Measurements from ENCODE around the gene TAS1R3.

TAS1R3 gene

DNA sequence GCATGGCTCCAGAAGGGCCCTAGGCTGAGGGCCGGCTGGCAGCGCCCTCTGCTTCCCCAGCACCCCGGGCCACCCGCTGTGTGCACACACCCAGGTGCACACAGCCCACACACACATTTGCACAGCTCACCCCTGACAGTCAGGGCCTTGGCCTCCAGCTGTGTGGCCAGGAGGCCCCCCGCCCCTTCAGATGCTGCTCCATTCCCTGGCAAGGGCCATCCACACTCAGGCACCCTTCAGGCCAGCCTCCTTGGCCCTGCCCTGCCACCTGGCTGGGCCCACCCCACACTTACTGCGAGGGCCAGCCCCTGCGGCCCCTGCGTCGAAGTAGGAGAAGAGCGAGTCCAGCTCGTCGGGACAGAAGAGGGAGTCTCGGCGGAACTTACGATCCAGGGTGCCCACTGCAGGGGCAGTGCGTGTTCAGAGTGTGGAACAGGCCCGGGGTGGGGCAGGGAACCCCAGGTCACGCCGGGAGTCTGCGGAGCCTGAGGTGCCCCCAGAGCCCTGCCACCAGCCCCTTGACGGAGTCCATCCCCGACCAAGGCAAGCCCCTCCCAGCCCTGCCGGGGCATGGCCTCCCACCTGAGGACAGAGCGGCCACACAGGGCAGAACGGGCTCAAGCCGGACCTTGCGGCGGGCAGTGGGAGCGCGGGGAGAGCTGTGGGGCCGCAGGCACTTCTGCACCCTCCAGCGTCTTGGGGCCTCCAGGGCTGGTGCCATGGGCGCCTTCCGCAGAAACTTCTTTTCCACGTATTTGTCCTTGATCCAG is 35.7 kb upstream of the TAS1R3 start:
- DNase-seq, result no peak

DNA sequence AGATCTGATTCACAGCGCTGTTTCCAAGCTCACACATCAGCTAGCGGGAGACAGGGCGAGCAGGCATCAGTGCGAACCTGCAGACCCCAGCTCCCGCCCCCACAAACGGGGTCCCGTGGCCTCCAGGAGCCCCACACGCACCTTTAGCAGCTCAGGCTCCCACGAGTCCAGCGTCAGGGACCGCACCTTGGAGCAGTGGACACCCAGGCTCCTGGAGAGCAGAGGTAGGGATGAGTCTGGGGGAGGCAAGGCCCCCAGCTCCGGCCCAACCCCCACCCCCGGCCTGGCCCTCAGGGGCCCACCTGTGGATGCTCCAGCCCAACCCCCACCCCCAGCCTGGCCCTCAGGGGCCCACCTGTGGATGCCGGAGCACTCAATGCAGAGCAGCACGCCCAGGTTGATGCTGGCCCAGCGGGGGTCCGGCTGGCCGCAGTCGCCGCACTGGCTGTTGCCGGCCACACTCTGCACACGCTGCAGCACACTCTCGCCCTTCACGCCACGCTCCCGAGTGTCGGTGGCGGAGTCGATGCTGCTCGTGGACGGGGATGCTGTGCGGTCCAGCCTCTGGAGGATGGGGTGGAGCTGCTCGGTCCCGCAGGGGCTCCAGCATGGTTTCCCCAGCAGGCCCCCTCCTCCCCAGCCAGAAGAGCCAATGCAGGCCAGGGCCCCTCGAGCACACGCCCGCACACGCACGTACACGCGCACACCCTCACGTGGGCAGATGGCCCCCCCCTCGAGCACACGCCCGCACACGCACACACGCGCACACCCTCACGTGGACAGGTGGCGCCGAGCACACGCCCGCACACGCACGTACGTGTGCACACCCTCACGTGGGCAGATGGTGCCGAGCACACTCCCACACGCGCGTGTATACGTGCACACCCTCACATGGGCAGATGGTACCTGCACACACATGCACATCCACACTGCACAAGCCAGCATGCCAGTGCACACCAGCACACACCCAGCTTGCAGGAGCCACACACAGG is 34.7 kb upstream of the TAS1R3 start:
- no peak for DNase-seq

DNA sequence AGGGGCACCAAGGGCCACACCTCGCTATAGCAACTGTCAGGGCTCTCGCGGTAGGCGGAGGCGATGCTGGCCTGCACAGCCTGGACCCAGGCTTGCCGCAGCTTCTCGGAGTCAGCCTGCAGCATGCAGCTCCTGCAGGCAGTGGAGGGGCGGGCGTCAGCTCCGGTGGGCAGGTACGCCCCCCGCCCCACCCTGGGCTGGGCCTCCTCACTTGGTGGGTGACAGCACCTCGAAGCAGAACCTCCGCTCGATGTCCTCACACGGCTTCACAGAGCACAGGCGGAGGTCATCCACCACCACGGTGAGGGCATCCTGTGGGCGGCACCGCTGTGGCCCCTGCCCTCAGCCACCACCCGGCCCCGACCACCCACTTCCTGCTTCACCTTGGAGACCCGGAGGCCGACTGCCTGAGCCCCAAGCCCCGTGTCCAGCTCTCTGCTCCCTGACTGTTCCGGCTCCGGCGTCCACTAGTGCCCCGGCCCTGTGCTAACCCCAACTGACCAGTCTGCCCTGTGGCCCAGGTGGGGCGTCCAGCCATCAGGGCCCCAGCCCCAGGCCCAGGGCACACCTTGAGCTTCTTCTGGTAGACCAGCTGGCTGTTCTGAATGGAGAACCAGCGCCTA is 33.2 kb upstream of the TAS1R3 start:
- DNase-seq, result no peak

DNA sequence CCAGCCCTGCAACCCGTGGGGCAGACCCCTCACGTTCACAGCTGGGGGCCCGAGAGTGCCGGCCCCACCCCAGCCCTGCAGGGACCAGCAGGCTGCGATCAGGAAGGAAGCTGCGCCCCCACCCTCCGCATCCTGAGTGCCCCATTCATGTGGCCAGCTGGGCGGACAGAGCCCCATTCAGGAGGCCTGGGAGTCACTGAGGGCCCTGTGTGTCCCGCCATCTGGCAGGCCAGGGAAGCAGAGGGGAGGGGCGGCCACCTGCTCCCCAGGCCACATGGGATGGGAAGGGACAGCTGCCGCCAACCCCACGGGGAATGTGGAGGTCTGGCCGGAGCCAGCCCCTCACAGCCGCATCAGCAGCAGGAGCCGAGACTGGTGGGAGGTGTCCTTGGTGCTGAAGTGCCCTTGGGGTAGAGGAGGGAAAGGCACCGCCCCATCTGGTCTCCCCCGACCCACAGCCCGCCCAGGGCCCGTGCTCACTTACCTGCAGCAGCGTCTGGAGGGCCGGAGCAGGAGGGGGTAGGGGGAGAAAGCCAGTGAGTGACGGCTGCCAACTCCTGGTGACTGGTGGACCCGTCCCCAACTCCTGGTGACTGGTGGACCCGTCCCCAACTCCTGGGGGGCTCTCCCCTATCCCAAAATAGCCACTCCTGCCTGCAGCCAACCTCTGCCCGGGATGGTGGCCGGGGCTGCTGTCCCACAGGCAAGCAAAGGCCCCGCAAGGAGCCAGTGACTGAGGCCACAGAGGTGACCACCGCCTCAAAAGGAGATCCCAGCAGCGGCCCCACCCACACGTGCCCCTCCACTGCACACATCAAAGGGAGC is 32.0 kb upstream of the TAS1R3 start:
- no peak for DNase-seq

DNA sequence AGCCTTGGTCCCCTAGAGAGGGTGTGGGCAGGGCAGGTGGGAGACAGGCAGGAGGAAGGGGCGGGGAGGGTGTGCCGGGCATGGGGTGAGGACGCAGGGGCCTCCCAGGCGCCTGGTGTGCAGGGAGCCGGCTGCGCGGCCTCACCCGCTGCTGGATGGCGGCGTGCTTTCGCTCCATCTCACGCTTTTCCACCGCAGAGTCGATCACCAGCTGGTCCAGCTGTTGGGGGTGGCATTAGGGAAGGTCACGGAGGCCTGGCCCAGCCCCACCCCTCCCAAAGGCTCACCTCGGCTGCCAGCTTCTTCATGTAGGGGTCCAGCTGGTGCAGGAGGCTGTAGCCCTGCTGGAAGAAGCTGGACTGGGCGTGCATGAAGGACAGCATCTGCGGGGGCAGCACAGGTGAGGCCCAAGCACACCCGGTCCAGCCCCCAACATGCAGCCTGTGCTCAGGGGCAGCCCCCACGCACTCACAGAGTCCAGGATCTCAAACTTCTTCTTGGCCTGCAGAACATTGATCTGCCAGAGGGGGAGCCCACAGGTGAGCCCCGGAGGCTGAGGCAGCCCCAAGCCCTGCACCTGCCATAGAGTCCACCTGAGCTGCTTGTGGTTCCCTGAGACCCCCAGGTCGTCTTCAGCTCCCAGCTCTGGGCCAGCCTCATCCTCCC is 31.3 kb upstream of the TAS1R3 start:
- peak in 1 of 2 donors; percentile 33 for DNase-seq

DNA sequence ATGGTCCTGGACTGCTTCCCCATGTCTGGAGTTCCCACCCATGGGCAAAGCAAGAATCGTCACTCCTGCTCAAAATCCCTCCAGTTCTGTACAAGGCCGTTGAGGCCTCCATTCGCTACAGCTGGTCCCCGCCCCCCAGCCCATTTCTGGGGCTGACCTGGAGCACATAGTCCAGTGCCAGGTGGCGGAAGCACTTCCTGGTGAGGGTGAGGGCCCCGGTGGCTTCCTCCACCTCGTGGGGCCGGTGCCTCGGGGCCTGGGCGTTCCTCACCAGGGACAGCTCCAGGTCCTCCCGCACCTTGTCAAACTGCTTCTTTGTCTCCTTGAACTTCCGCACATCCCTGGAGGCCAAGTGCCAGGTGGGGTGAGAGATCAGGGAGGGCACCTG is 30.7 kb upstream of the TAS1R3 start:
- no peak for DNase-seq

DNA sequence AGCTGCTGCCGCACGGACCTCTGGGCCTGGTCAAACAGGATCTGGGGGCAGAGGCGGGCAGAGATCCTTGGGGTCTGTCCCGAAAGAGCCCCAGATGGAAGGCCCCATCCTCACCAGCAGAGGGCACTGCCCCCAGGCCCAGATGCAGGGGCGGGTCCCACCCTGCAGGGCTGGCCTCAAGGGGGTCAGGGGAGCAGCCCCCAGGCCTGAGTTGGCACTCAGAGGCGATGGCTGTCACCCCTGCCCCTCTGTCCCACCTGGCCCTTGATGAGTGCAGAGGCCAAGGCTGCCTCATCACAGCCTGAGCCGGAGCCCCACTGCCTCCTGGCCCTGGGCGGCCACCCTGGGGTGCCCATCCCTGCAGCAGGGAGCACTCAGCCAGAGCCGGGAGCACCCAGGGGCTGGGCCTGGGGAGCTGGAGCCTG is 29.1 kb upstream of the TAS1R3 start:
- no peak for DNase-seq

DNA sequence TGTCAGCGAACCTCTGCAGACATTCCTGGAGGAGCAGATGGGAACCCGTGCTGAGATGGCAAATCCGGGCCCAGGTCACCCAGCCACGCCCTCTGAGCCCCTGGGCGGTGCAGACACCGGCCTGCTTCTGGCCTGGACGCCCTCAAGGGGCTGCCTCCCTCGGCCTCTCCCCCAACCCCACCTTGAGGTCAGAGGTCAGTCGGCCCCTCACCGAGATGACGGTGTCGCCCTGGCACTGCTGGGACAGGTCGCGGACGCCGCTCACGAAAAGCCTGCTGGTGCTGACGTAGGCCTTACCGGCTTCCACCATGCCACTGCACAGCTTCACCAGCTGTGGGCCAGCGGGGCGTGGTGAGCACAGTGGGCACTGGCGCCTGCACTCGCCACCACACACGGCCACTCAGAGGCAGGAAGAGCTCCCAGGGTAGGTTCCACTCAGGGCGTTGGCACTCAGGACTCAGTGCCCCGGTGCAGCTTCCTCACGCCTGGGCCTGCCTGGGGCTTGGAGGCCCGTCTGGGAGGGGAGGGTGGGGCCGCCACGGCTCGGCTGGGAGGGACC is 28.1 kb upstream of the TAS1R3 start:
- no peak for DNase-seq

DNA sequence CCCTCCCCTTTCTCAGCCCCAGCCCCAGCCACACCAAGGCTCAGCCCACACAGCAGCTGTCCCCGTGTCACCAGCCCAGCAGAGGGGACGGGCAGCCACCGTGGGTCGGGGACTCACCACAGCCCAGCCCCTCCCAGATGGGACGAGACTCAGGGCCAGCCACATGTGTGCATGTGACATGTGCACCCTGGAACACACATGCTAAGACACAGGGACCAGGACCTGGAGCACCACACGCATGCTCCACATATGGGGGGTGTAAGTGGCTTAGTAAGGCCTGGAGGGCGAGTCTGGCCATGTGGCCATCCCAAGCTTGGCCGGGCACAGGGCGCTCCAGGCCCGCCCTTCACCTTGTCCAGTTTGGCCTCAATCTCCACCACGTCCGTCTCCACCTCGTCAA is 27.3 kb upstream of the TAS1R3 start:
- DNase-seq, result no peak

DNA sequence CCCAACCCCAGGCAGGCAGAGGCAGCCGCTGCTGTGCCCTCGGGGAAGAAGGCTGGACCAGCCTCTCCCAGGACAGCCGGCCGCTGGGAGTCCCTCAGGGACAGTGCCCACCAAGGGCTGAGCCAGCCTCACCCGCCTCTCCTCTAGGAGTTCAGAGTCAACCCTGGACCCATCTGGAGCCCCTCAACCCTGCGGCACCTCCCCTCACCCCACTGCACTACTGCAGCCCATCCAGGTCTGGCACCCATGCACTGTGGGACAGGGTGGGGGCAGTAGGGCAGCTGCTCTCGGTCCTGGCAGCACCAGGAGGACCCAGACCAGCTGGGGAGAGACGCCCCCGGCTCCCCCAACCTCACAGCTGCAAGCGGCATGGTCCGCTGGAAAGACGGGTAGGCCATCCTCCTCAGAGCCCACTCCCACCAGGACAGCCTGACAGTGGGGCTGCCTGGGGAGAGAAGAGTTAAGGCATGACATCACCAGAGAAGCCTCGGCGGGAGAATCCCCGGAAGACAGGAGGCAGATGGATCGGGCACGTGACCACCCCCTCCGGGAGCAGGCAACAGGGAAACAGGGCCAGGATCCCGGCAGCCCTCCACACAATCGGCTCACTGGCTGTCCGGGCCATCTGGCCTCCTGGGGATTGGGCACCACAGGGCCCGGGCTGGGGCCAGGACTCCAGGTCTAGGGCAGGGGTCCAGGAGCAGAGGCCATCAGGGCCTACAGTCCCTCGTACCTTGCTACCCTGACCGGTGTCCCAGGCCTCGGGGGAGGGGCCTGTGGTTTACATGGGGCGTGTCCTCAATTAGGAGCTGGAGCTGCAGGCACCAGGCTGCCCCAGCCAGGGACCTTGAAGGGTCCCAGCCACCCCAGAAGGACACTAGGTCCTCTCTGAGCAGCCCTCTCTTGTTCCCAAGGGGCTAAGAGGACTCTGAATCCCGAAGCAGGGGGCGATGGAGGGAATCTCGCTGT is 26.5 kb upstream of the TAS1R3 start:
- no peak for DNase-seq

DNA sequence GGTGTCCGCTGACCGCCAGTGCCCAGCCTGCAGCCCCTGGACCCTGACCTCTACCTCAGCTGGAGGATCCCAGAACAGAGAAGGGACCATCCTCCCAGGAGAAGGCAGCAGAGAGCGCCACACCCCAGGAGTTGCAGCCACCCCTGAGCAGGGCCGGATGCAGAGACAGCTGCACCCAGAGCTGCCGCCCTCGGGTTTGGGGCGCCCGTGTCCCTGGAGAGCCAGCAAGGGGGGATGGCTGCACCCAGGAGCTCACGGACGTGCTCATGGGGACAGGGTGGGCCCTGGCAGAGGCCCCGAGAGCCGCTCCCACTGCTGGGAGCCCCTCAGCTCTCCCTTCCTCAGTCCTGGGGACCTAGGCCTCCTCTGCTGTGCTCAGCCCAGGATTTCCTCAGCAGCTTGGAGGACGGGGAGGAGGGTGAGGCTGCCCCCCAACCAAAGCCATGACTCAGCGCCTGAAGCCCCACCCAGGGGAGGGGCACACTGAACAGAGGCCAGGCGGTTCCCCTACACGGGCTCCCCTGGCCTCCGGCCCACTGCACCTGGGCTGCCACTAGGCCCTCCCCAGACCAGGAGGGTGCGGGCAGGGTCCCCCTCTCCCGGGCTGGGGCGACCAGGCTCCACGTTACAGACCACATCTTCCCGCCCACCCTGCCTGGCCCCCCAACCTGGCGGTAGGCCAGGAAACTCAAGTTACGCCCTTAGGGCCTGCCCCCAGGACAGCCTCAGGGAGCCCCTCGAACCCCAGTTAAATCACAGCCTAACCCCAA is 25.6 kb upstream of the TAS1R3 start:
- DNase-seq, result peak; percentile 68

DNA sequence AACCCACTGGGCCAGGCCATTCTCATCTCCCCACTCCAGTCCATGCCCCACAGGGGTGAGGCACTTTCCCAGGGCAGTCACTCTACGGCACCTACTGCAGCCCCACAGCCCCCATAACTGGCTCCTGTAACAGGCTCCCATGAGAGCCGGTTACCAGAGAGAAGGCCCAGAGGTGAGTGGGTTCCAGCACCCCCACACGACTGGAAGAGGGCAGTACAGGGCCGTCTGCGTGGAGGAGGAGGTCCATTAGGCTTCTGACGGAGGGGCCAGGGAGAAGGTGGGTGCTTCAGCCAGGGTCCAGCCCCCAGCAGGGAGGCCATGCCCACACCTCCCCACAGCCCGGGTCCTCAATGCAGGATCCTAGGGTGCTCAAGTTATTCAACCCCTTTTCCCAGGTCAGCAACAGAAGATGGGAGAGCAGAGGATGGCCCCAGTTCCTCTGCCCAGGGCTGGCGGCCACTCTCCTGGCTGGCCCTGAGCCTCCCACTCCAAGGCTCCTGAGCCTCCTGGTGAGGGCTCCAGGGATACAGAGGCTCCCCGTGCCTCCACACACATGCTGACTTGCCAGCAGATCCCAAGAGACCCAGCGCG is 24.9 kb upstream of the TAS1R3 start:
- no peak for DNase-seq

DNA sequence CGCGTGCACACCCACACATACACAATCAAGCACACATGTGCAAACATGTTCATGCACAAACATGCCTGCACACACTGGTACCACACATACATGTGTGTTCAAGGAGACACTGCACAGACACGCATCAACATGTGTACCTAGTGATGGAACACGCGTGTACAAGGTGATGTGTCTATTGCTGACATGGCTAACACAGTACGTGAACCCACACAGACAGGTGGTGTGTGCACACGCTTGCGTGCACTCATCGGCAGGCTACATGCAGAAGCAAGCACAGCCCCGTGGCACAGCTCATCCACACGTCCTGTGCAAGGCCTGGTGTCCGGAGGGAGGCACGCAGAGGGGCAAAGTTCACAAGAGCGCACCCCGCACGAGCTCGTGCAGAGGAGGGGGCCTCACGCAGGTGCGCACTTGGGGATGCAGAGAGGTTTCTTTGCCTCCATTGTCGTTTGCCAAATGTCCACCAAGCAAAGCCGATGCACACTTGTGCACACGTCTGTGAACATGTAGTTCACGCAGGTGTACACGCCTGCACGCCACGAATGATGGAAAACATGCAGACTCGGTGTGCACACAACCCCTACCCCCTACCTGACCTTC is 24.3 kb upstream of the TAS1R3 start:
- no peak for DNase-seq

DNA sequence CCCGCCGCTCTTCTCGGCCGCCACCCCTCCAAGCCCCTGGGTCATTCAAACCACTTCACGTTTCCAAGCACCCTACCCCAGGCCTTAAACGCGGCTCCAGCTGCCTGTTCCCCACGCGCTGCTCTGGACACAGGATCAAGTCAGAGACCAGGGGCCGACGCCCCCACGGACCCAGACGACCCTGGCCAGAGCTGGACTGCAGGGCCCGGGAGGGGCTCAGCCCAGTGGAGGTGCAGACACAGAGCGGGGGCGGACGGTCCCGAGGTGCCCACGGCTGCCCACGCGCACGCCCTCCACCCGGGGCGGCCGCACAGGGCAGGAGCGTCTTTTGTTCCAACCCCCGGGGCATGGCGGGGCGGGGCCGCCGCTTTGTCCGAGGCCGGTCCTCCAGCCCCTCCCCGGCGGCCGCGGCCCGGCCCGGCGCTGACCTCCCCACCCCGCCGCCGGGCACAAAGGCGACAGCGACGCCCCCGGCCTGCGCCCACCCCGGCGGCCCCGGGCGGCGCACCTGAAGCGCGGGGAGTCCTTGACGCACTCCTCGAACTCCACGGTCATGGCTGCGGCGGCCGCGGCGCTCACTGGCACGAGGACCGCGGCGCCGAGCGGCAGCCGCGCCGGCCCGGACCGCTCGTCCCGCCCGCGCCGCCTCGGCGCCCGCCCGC is 23.7 kb upstream of the TAS1R3 start:
- DNase-seq, result no peak

DNA sequence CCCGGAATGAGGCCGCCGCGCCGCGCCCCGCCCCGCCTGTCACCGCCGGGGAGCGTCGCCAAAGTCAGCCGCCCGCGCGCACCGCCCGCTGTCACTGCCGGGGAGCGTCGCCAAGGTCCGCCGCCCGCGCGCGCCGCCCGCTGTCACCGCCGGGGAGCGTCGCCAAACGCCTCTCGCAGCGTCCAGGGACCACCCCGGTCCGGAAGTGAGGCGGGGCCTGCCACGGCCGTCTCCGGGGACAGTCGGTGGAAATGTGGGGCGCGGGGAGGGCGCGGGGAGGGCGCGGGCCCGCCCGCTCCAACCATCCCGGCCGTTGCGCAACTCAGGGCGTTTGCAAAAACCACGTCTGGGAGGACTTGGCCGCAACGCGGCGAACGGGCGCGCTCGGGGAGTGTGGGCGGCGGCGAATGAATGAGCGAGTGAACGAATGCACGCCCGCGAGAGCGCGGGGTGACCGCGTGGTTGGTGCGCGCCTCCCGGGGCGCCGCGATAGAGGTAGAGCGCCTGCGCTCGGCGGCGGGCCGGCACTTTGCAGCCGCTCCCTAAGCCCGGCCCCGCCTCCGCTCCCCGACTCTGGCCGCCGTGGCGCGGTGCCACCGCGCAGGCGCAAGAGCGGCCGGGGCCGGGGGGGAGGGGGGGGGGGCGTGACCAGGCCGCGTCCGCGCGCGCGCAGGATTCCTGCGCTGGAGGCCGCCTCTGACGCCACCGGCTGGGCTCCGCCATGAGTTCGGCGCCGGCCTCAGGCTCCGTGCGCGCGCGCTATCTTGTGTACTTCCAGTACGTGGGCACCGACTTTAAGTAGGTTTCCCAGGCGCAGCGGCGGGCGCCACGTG is 22.9 kb upstream of the TAS1R3 start, which contains the start of the genes ACAP3 and PUSL1:
Gene ACAP3 (minus strand): TSS at position 8 of the 833 bp plus-strand sequence. CDS start 115 bp downstream, outside the sequence.
Gene PUSL1 (plus strand): TSS at position 675 of the 833 bp plus-strand sequence. CDS start 47 bp downstream, at position 722.
- DNase-seq, result peak; percentile 90 to 92

DNA sequence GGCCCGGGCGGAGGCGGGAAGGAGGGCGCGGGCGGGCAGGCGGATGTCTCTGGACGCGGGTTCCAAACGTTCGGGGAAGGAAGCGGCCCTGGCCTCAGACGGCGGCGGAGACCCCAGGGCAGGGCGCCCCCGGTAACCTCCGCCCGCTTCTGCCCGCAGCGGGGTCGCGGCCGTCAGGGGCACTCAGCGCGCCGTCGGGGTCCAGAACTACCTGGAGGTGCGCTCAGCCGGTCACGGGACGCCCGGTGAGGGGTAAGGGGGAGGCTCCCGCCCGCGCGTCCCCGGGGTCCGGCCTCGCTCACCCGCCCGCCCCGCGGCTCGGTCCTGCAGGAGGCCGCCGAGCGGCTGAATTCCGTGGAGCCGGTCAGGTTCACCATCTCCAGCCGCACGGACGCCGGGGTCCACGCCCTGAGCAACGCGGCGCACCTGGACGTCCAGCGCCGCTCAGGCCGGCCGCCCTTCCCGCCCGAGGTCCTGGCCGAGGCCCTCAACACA is 22.3 kb upstream of the TAS1R3 start:
- no peak for DNase-seq

All from CD4-positive, alpha-beta T cell treated with Interleukin-1 beta for 1 hour (primary cell).